ENCODE data around the gene CCDC81. TPM values are rescaled to one million over a fixed set of nuclear protein-coding genes. Genes with fewer than 3 reads are reported as not detected.

Gene CCDC81
- total RNA-seq, 1 donor from 2014 or later: 1.4 TPM

DNA sequence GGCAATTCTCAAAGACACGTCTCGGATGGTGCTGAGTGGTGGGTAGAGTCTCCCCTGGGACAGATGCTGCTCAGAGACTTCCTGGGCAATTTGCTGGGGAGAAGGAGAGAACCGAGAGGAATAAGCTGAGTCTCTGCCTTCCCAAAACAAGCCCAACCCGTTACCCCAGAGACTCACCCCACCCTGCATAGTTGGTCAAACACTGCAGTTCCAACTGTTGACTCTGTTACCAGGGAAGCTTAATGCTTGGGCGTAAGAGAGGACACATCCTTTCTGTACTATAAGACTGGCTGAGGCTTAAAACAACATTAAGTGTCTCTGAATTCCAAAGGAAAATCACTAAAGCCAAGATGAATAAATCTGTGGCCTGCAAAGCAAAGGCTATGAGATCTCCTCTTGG, 68.1 kb downstream of the CCDC81 start:
- Mint-ChIP-seq H3K27ac (ENCODE audit: unreplicated experiment) (no peak overlapping the region), H3K9me3 (ENCODE audit: unreplicated experiment) (no peaks in the 10 kb centered on the region), H3K27me3 (ENCODE audit: unreplicated experiment) (no peaks in the 10 kb centered on the region), H3K36me3 (ENCODE audit: unreplicated experiment) (peaks cover 7% of the 10 kb centered on the region), H3K4me3 (ENCODE audit: unreplicated experiment) (no peak overlapping the region), H3K4me1 (ENCODE audit: unreplicated experiment) (peaks cover 29% of the 10 kb centered on the region)
- DNase-seq (ENCODE audit: extremely low spot score, unreplicated experiment): no peak
- TF ChIP-seq, protein P1, sequence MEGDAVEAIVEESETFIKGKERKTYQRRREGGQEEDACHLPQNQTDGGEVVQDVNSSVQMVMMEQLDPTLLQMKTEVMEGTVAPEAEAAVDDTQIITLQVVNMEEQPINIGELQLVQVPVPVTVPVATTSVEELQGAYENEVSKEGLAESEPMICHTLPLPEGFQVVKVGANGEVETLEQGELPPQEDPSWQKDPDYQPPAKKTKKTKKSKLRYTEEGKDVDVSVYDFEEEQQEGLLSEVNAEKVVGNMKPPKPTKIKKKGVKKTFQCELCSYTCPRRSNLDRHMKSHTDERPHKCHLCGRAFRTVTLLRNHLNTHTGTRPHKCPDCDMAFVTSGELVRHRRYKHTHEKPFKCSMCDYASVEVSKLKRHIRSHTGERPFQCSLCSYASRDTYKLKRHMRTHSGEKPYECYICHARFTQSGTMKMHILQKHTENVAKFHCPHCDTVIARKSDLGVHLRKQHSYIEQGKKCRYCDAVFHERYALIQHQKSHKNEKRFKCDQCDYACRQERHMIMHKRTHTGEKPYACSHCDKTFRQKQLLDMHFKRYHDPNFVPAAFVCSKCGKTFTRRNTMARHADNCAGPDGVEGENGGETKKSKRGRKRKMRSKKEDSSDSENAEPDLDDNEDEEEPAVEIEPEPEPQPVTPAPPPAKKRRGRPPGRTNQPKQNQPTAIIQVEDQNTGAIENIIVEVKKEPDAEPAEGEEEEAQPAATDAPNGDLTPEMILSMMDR (IDR thresholded peaks at IDR 0.05): no peak

DNA sequence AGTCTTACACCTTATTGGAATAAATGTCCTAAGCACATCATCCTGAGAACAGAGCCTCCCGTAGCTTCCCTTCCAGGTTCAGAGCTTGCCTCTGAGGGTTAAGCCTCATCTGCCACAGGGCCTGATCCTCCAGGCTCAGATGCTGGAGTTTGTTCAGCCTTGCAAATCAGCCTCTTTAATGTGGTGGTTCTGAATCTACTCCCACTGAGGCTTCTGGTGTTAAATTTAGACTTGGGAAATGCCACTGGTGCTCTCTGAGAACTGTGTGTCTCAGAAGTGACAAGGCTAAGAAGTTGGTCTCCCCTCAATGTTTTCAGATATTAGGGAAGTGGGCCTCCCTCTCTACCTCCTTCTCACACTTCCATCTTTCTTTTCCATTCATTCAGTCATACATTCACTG, 68.7 kb downstream of the CCDC81 start:
- Mint-ChIP-seq H3K4me3 (ENCODE audit: unreplicated experiment) (no peak overlapping the region), H3K9me3 (ENCODE audit: unreplicated experiment) (no peaks in the 10 kb centered on the region), H3K27me3 (ENCODE audit: unreplicated experiment) (no peaks in the 10 kb centered on the region), H3K36me3 (ENCODE audit: unreplicated experiment) (peaks cover 4% of the 10 kb centered on the region), H3K4me1 (ENCODE audit: unreplicated experiment) (peaks cover 29% of the 10 kb centered on the region), H3K27ac (ENCODE audit: unreplicated experiment) (no peak overlapping the region)
- TF ChIP-seq, protein P1 (IDR thresholded peaks at IDR 0.05): no peak
- DNase-seq (ENCODE audit: extremely low spot score, unreplicated experiment): no peak

DNA sequence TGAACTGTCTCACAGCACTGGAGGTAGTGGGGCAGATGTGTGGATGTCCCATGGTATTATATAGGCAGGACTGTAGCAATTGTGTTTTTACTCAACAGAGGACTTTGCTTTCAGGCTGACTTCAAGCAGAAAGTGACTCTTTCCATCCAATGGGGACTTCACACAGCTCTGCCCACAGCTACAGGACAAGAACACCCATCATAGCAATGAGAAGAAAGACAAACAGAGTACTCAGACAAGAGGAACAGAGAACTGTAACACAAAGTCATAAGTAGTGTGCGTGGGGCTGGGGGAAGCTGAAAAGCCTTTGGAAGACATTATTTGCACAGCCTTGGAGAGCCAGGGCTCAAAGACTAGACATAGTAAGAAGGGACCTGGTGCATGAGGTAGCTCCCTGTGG, 70.3 kb downstream of the CCDC81 start:
- Mint-ChIP-seq H3K4me1 (ENCODE audit: unreplicated experiment) (peaks cover 22% of the 10 kb centered on the region), H3K27ac (ENCODE audit: unreplicated experiment) (no peak overlapping the region), H3K4me3 (ENCODE audit: unreplicated experiment) (no peak overlapping the region), H3K27me3 (ENCODE audit: unreplicated experiment) (no peaks in the 10 kb centered on the region), H3K9me3 (ENCODE audit: unreplicated experiment) (no peaks in the 10 kb centered on the region), H3K36me3 (ENCODE audit: unreplicated experiment) (peaks cover 4% of the 10 kb centered on the region)
- DNase-seq (ENCODE audit: extremely low spot score, unreplicated experiment): no peak
- TF ChIP-seq, protein P1 (IDR thresholded peaks at IDR 0.05): no peak

DNA sequence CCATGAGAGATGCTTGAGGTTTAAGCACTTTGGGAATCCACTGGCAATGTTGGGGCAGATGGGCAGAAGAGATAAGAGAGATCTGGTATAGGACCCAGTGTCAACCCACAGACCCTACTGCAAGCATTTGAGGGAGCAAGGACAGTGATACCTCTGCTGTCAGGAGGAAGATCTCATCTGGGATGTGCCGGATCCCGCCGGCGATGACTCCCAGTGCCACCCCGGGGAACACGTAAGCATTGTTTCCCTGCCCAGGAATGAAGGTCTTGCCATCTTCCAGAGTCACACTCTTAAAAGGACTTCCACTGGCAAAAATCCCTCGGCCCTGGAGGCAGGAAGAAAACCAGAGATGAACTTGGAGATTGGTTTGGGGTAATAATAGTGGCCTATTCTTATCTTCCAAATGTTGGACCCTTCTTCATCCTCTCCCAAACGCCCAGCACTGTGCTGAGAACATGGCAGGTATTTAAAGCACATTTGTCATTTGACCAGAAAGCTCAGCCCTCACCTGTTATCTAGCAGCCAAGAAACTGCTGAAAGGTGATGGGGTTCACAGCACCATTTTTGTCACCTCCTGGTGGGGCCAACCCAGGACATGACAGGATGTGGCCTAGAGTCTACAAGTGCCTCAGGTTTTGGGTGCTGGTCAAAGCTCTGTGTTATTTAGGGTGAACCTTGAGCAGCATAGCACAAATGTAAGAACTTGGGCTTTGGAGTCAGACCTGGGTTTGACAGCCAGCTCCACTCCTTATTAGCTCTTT, 71.7 kb downstream of the CCDC81 start:
- Mint-ChIP-seq H3K36me3 (ENCODE audit: unreplicated experiment) (peaks cover 7% of the 10 kb centered on the region), H3K9me3 (ENCODE audit: unreplicated experiment) (no peaks in the 10 kb centered on the region), H3K27ac (ENCODE audit: unreplicated experiment) (no peak overlapping the region), H3K4me3 (ENCODE audit: unreplicated experiment) (no peak overlapping the region), H3K27me3 (ENCODE audit: unreplicated experiment) (no peaks in the 10 kb centered on the region), H3K4me1 (ENCODE audit: unreplicated experiment) (peaks cover 8% of the 10 kb centered on the region)
- TF ChIP-seq, protein P1 (IDR thresholded peaks at IDR 0.05): no peak
- DNase-seq (ENCODE audit: extremely low spot score, unreplicated experiment): peak; percentile 56

DNA sequence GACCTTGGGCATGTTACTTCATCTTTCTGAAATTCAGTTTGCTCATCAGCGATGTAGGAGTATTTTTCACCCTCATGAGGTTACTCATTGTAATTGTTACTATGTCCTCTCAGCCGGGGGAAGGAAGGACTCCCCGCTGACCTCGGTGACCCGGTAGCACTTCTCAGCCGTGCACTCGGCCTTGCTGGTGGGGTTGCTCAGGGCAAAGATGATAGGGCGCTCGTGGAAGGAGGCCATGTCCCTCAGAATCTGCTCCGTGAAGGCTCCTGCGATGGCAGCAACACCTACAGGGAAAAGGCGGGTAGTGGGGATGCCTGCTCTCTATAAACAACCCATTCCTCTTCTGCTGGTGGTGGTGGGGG, 72.2 kb downstream of the CCDC81 start:
- Mint-ChIP-seq H3K27me3 (ENCODE audit: unreplicated experiment) (no peaks in the 10 kb centered on the region), H3K36me3 (ENCODE audit: unreplicated experiment) (peaks cover 7% of the 10 kb centered on the region), H3K4me1 (ENCODE audit: unreplicated experiment) (peaks cover 8% of the 10 kb centered on the region), H3K9me3 (ENCODE audit: unreplicated experiment) (no peaks in the 10 kb centered on the region), H3K4me3 (ENCODE audit: unreplicated experiment) (no peak overlapping the region), H3K27ac (ENCODE audit: unreplicated experiment) (no peak overlapping the region)
- no peak for DNase-seq (ENCODE audit: extremely low spot score, unreplicated experiment)
- TF ChIP-seq, protein P1 (IDR thresholded peaks at IDR 0.05): no peak
